ENCODE results near the gene TXN.
"Not testable (repeated sequence)": the region's sequence is repeated elsewhere in the genome, so short reads cannot be mapped to it uniquely, and the experiment has no call there.

Gene TXN

GRCh38 chr9:110257956-110258355, 1.6 kb upstream of the TXN start:
- in situ Hi-C loops (cut with HindIII; ENCODE audit: low sequenced_read_pairs) = no loop called here

- in situ Hi-C loops (cut with HindIII; ENCODE audit: low sequenced_read_pairs) = no loop called here
These were observed 962 bp upstream of the TXN start for GRCh38 chr9:110257097-110257841.

GRCh38 chr9:110255463-110256379, 586 bp downstream of the TXN start:
- in situ Hi-C loops (cut with HindIII; ENCODE audit: low sequenced_read_pairs) = no loop called here

GRCh38 chr9:110255034-110255462, 1.3 kb downstream of the TXN start:
- in situ Hi-C loops (cut with HindIII; ENCODE audit: low sequenced_read_pairs) = no loop called here

- in situ Hi-C loops (cut with HindIII; ENCODE audit: low sequenced_read_pairs) = no loop called here
These were observed 1.8 kb downstream of the TXN start for GRCh38 chr9:110254500-110254899.

GRCh38 chr9:110252509-110253139, 3.7 kb downstream of the TXN start:
- in situ Hi-C loops (cut with HindIII; ENCODE audit: low sequenced_read_pairs) = no loop called here

GRCh38 chr9:110251770-110252169, 4.5 kb downstream of the TXN start:
- in situ Hi-C loops (cut with HindIII; ENCODE audit: low sequenced_read_pairs) = not testable (repeated sequence)

- in situ Hi-C loops (cut with HindIII; ENCODE audit: low sequenced_read_pairs) = no loop called here
These were observed 5.1 kb downstream of the TXN start for GRCh38 chr9:110251212-110251611.

GRCh38 chr9:110249603-110250002, 6.7 kb downstream of the TXN start:
- in situ Hi-C loops (cut with HindIII; ENCODE audit: low sequenced_read_pairs) = no loop called here

GRCh38 chr9:110248361-110248760, 7.9 kb downstream of the TXN start:
- in situ Hi-C loops (cut with HindIII; ENCODE audit: low sequenced_read_pairs) = no loop called here

GRCh38 chr9:110246214-110246613, 10.1 kb downstream of the TXN start:
- in situ Hi-C loops (cut with HindIII; ENCODE audit: low sequenced_read_pairs) = no loop called here

GRCh38 chr9:110244616-110245015, 11.7 kb downstream of the TXN start:
- in situ Hi-C loops (cut with HindIII; ENCODE audit: low sequenced_read_pairs) = no loop called here

- in situ Hi-C loops (cut with HindIII; ENCODE audit: low sequenced_read_pairs) = no loop called here
These were observed 14.4 kb downstream of the TXN start for GRCh38 chr9:110241858-110242321.

GRCh38 chr9:110241260-110241857, 14.9 kb downstream of the TXN start:
- in situ Hi-C loops (cut with HindIII; ENCODE audit: low sequenced_read_pairs) = no loop called here

- in situ Hi-C loops (cut with HindIII; ENCODE audit: low sequenced_read_pairs) = no loop called here
These were observed 16.1 kb downstream of the TXN start for GRCh38 chr9:110240198-110240597.

GRCh38 chr9:110228321-110228720, 28.0 kb downstream of the TXN start:
- in situ Hi-C loops (cut with HindIII; ENCODE audit: low sequenced_read_pairs) = no loop called here

GRCh38 chr9:110224583-110224982, 31.7 kb downstream of the TXN start:
- in situ Hi-C loops (cut with HindIII; ENCODE audit: low sequenced_read_pairs) = no loop called here

- in situ Hi-C loops (cut with HindIII; ENCODE audit: low sequenced_read_pairs) = no loop called here
These were observed 35.5 kb downstream of the TXN start for GRCh38 chr9:110220809-110221208.

GRCh38 chr9:110217656-110218099, 38.6 kb downstream of the TXN start:
- in situ Hi-C loops (cut with HindIII; ENCODE audit: low sequenced_read_pairs) = no loop called here

- in situ Hi-C loops (cut with HindIII; ENCODE audit: low sequenced_read_pairs) = no loop called here
These were observed 41.5 kb downstream of the TXN start for GRCh38 chr9:110214586-110215355.

All from DLD1 (cell line).